Adipocyte (in vitro differentiated cells): ENCODE data around the gene ARHGAP8.

Source experiments
- DNase-seq: peaks from one replicate; pipeline ENCODE4 v3.0.0-alpha.2; 2015; ENCODE audit warnings: low read depth
- H3K27me3 ChIP-seq: replicated peaks from 2 replicates; pipeline ENCODE4 v1.7.0; 2013; ENCODE audit warnings: mild to moderate bottlenecking, low read length, moderate library complexity; ENCODE audit not compliant: control insufficient read depth, insufficient read depth
- H3K36me3 ChIP-seq: 2 replicates; pipeline ENCODE4 v1.7.0; 2013; ENCODE audit warnings: low read length, mild to moderate bottlenecking, moderate library complexity; ENCODE audit not compliant: control insufficient read depth, insufficient read depth, severe bottlenecking
- H3K4me1 ChIP-seq: 2 replicates; pipeline ENCODE4 v1.7.0; 2013; ENCODE audit warnings: mild to moderate bottlenecking, low read length, moderate library complexity; ENCODE audit not compliant: control insufficient read depth, insufficient read depth
- H3K4me3 ChIP-seq: 2 replicates; pipeline ENCODE4 v1.7.0; 2013; ENCODE audit warnings: mild to moderate bottlenecking, low read length, moderate library complexity
- H3K9ac ChIP-seq: 2 replicates; pipeline ENCODE4 v1.7.0; 2013; ENCODE audit warnings: mild to moderate bottlenecking, low read length, moderate library complexity
- H3K9me3 ChIP-seq: 2 replicates; pipeline ENCODE4 v1.7.0; 2013; ENCODE audit warnings: mild to moderate bottlenecking, low read length, moderate library complexity; ENCODE audit not compliant: control insufficient read depth

ARHGAP8 gene

DNA sequence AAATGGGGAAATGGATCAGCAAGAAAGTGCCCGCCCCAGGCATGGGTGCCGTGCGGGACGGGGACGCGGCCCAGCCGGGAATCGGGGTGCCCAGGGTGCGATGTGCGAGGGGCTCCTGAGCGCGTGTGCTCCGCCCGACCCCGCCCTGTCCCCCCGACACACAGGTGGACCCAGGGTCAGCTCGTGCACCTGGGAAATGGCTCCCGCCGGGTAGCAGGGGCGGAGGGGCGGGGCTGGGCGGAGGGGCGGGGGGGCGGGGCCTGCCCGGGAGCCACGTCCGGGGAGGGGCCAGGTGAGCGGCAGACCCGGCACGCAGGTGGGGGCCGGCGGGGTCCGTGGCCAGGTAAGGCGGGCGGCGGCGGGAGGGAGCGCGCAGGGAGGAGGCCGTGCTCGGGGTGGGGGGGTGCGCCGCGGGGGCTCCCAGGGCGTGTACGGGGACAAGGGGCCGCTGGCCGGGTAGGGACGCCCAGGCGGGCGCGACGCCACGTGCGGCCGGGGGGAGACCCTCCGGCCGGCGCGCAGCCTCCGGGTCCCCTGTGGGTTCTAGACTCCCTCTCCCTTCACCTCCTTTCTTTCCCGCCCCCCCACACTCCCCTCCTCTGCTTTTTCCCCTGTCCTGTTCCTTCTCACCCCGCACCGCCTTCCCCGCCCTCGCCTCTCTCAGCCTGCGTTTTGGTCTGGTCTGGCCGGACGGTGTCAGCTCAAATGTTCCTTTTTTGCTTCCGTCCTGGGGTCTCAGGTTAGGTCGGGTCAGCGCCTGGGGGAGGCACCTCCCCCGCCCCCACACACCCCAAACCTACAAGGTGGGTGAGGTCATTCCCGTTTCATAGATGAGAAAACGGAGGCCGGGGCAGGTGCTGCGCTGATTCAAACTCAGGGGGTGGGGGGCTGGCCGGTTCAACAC, at the start of gene ARHGAP8:
Gene ARHGAP8, plus strand, starts transcription at position 291 of the 904 bp plus-strand sequence. CDS start 33,953 bp downstream, outside the sequence.
- Histone ChIP-seq H3K4me3 (peak within 1 kb of the TSS; percentile 35), H3K9ac (peak within 1 kb of the TSS; percentile 14), H3K4me1 (peaks cover 12% of the 10 kb centered on the region), H3K27me3 (peaks cover 19% of the 10 kb centered on the region), H3K36me3 (no peaks in the 10 kb centered on the region), H3K9me3 (peaks cover 5% of the 10 kb centered on the region)
- no peak for DNase-seq

DNA sequence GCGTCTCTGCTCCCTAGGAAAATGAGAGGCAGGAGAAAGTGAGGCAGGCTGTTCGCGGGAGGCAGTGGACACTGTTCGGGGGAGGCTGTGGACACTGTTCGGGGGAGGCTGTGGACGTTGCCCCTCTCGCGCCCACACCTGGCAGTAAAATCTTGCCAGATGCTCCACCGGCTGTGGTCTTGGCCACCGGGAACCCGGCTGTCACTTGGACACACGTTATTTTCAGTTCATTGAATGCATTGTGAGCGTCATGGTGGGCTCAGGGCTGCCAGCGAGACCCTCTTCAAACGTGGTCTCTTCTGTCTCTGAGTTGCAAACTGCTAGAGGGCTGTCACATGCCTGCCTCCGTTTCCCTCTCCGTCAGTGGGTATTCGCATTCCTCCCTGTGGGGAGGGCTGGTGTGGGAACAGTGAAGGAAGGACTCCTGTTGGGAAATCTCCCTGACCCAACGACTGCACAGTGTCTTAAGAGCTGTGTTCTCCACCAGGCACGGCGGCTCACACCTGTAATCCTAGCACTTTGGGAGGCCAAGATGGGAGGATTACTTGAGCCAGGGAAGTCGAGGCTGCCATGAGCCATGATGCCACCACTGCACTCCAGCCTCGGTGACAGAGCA, 49.0 kb upstream of the ARHGAP8 start:
- Histone ChIP-seq H3K27me3 (no peaks in the 10 kb centered on the region), H3K36me3 (no peaks in the 10 kb centered on the region), H3K4me1 (peaks cover 30% of the 10 kb centered on the region), H3K4me3 (peak overlapping the region; percentile 80), H3K9me3 (no peaks in the 10 kb centered on the region), H3K9ac (peak overlapping the region; percentile 75)
- DNase-seq: peak; percentile 56

DNA sequence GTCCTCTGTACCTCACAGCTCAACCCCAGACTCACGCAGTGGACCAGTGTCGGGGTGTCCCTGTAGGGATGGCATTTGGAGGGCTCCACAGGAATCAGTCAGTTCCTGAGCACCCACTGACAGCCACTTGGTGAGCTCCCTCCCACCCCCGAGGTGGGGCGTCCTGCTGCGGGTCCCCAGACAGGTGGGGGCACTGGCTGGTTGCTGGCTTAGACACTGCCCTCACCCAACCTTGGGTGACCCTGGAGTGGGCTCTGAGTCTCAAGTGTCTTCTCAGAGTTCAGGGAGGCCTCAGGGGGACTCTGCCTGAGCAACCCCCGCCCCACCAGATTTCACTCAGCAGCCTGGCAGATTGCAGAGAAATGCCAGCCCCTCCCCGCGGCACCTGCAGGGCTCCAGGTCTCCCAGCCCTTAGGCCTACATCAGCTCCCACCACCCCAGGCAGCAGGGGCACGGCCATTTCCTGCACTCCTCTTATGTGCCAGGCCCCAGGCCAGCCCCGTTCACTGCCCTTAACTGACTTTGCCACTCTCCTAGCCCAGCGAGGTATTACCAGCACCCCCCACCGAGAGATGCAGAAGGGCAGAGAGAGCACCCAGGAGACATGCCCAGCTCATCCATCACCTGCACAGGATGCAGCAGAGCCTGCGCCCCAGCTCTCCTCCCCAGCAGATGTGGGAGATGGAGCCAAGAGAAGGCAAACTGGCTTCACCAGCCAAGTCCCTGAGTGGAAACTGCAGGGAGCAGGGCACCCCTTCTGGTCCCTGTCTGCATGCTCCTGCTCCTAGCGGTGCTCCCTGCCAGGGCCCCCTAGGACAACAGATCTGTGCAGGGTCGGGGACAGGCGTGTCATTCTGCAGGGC, 48.0 kb upstream of the ARHGAP8 start:
- H3K4me1 ChIP-seq: peaks cover 19% of the 10 kb centered on the region
- no peak overlapping the region for H3K9ac ChIP-seq
- no peaks in the 10 kb centered on the region for H3K9me3 ChIP-seq
- H3K27me3 ChIP-seq: no peaks in the 10 kb centered on the region
- no peak overlapping the region for H3K4me3 ChIP-seq
- no peaks in the 10 kb centered on the region for H3K36me3 ChIP-seq
- DNase-seq: no peak

GRCh38 chr22:44705022-44705297, 47.4 kb upstream of the ARHGAP8 start:
- peaks cover 14% of the 10 kb centered on the region for H3K4me1 ChIP-seq
- H3K4me3 ChIP-seq: no peak overlapping the region
- no peak overlapping the region for H3K9ac ChIP-seq
- H3K9me3 ChIP-seq: no peaks in the 10 kb centered on the region
- no peaks in the 10 kb centered on the region for H3K27me3 ChIP-seq
- no peak for DNase-seq
- no peaks in the 10 kb centered on the region for H3K36me3 ChIP-seq

DNA sequence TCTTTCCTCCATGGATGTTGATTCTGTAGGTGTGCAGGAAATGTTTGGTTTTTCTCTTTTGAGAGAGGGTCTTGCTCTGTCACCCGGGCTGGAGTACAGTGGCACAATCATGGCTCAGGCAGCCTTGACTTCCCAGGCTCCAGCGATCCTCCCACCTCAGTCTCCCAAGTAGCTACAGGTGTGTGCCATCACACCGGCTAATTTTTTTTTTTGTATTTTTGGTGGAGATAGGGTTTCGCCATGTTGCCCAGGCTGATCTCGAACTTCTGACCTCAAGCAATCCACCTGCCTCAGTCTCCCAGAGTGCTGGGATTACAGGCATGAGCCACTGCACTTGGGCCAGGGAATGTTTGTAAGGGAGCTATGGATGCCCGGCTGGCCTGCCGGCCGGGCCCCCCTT, 45.9 kb upstream of the ARHGAP8 start:
- Histone ChIP-seq H3K9ac (no peak overlapping the region), H3K4me3 (no peak overlapping the region), H3K27me3 (no peaks in the 10 kb centered on the region), H3K4me1 (peaks cover 14% of the 10 kb centered on the region), H3K9me3 (no peaks in the 10 kb centered on the region), H3K36me3 (no peaks in the 10 kb centered on the region)
- no peak for DNase-seq

DNA sequence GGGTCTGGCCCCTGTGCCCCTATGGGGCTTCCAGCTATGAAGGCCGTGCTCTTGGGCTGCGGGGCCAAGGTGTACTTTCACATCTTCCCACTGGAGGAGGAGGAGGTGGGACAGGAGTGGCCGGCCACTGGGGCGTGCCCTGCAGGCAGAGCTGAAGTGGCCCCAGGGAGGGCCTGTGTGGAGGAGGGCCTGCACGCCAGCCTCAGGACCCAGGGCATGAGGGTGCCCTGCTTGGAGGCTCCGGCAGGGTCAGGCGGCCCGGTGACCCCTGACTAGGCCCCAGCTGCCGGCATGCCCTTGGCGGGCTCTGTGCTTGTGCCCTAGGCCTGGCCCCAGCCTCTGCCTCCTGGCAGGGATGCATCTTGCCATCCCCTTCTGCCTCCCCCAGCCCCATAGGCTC, 45.2 kb upstream of the ARHGAP8 start:
- Histone ChIP-seq H3K27me3 (no peaks in the 10 kb centered on the region), H3K36me3 (no peaks in the 10 kb centered on the region), H3K9me3 (no peaks in the 10 kb centered on the region), H3K9ac (no peak overlapping the region), H3K4me1 (peaks cover 11% of the 10 kb centered on the region), H3K4me3 (no peak overlapping the region)
- no peak for DNase-seq

DNA sequence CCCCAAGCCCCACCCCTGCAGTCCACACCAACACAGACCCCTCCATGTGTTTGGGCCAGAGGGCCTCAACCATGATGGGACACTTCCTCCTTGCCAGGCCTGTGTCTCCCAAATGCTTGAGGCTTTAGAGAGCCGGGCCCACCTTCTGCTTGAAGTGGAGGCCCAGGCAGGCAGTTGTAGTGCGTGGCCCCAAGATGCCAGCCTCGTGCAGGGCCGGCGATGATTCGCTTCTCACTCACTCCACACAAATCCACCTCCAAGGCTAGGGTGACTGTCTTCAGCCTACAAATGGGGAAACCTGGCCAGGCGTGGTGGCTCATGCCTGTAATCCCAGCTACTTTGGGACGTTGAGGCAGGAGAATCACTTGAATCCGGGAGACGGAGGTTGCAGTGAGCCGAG, 44.6 kb upstream of the ARHGAP8 start:
- peak; percentile 16 for DNase-seq

GRCh38 chr22:44709881-44710392, 42.4 kb upstream of the ARHGAP8 start:
- Histone ChIP-seq H3K9me3 (no peaks in the 10 kb centered on the region), H3K4me1 (peaks cover 3% of the 10 kb centered on the region), H3K36me3 (no peaks in the 10 kb centered on the region)

More for the DNA sequence above, 44.6 kb upstream of the ARHGAP8 start:
- H3K9me3 ChIP-seq: no peaks in the 10 kb centered on the region
- H3K4me3 ChIP-seq: no peak overlapping the region
- peaks cover 11% of the 10 kb centered on the region for H3K4me1 ChIP-seq
- no peaks in the 10 kb centered on the region for H3K27me3 ChIP-seq
- no peak overlapping the region for H3K9ac ChIP-seq
- no peaks in the 10 kb centered on the region for H3K36me3 ChIP-seq

GRCh38 chr22:44710474-44711240, 41.7 kb upstream of the ARHGAP8 start:
- peaks cover 3% of the 10 kb centered on the region for H3K4me1 ChIP-seq
- H3K27me3 ChIP-seq: no peaks in the 10 kb centered on the region
- no peaks in the 10 kb centered on the region for H3K9me3 ChIP-seq
- H3K36me3 ChIP-seq: peaks cover 4% of the 10 kb centered on the region
- DNase-seq: no peak
- H3K9ac ChIP-seq: no peak overlapping the region
- no peak overlapping the region for H3K4me3 ChIP-seq

More at GRCh38 chr22:44709881-44710392, 42.4 kb upstream of the ARHGAP8 start:
- Histone ChIP-seq H3K27me3 (no peaks in the 10 kb centered on the region), H3K4me3 (no peak overlapping the region), H3K9ac (no peak overlapping the region)
- DNase-seq: no peak

DNA sequence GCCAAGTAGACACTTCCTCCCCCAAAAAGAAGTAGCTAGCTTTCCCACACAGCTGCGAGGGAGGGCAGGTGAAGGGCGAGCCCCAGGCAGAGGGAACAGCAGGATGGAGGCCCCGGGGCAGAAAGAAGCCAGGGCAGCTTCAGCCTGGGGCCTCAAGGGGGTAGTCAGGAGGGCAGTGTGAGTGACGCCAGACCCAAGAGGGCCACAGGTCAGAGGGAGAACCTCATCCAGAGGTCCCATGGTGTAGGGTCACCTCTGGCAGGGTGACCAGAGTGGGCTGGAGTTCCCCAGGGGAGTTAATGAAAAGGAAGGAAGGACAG, 41.2 kb upstream of the ARHGAP8 start:
- peaks cover 3% of the 10 kb centered on the region for H3K4me1 ChIP-seq
- H3K9me3 ChIP-seq: no peaks in the 10 kb centered on the region
- no peak overlapping the region for H3K9ac ChIP-seq
- H3K27me3 ChIP-seq: no peaks in the 10 kb centered on the region
- H3K4me3 ChIP-seq: no peak overlapping the region
- DNase-seq: no peak
- peaks cover 4% of the 10 kb centered on the region for H3K36me3 ChIP-seq
